AG04450 (cell line): Measurements from ENCODE around the gene FOXK2. TPM values are rescaled to one million over a fixed set of nuclear protein-coding genes. Genes with fewer than 3 reads are reported as not detected.

Experiments
- CTCF ChIA-PET: fragments of 300-600, 350-600 bp; formaldehyde crosslinking; extraction: SDS; loops from one replicate; lab custom pipeline; 2022; ENCODE audit warnings: antibody characterized with exemption, inconsistent platforms; lab: Charles Lee
- POLR2A ChIA-PET: fragments of 350-600 bp; formaldehyde crosslinking; extraction: SDS; loops from one replicate; lab custom pipeline; 2021; ENCODE audit warnings: antibody characterized with exemption, inconsistent platforms; lab: Yijun Ruan, JAX
- DNase-seq: peaks from one replicate; pipeline ENCODE4 v3.0.0-alpha.2; 2011; ENCODE audit warnings: low read depth, low spot score
- H3K27ac ChIP-seq: one replicate; pipeline ENCODE4 v1.5.1; 2012; ENCODE audit warnings: low read depth, low read length, control low read depth
- H3K27me3 ChIP-seq: one replicate; pipeline ENCODE4 v1.6.0; 2012; ENCODE audit warnings: low read length; ENCODE audit not compliant: control insufficient read depth, insufficient read depth
- H3K4me3 ChIP-seq: 2 replicates; pipeline ENCODE4 v1.5.1; 2011; ENCODE audit warnings: mild to moderate bottlenecking, low read depth, low read length, control low read depth
- H3K9me3 ChIP-seq: 2 replicates; pipeline ENCODE4 v1.5.1; 2012; ENCODE audit warnings: low read length; ENCODE audit not compliant: control insufficient read depth, insufficient read depth
- polyA plus RNA-seq: library from polyadenylated mRNA; depleted of rRNA; stranded (reverse); fragments of >200 nt; gene quantifications from 2 replicates; pipeline ENCODE4 v1.2.3, GENCODE V29; 2011
- TF ChIP-seq, protein P1 (sequence below): IDR thresholded peaks from 2 replicates; pipeline ENCODE4 v1.5.1; 2011; ENCODE audit warnings: low read depth, low read length, control low read depth, inconsistent platforms

Gene FOXK2
- polyA plus RNA-seq, 1 experiment = 21.7 TPM

DNA sequence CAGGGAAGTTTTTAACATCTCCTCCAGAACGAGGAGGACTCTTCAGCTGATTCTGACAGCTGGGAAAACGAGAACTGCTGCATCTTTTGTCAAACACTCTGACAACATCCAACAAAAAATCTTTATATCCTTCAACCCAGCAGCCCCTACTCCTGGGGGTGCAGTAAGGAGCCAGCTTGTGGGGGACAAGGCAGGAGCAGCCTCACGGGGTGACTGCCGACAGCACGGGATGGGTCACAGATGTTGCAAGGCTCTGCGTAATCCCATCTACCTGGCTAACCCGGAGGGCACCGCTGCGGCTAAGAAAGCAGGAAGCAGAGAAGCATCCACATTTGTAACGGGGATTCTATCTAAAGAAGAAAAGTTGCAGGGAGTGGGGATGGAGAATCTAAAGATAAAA is 100.1 kb downstream of the FOXK2 start:
- ChIA-PET CTCF (no interaction called here), POLR2A (no interaction called here)
- TF ChIP-seq, protein P1, sequence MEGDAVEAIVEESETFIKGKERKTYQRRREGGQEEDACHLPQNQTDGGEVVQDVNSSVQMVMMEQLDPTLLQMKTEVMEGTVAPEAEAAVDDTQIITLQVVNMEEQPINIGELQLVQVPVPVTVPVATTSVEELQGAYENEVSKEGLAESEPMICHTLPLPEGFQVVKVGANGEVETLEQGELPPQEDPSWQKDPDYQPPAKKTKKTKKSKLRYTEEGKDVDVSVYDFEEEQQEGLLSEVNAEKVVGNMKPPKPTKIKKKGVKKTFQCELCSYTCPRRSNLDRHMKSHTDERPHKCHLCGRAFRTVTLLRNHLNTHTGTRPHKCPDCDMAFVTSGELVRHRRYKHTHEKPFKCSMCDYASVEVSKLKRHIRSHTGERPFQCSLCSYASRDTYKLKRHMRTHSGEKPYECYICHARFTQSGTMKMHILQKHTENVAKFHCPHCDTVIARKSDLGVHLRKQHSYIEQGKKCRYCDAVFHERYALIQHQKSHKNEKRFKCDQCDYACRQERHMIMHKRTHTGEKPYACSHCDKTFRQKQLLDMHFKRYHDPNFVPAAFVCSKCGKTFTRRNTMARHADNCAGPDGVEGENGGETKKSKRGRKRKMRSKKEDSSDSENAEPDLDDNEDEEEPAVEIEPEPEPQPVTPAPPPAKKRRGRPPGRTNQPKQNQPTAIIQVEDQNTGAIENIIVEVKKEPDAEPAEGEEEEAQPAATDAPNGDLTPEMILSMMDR = no peak
- H3K27ac ChIP-seq = no peak overlapping the region
- DNase-seq = no peak
- no peaks in the 10 kb centered on the region; the same call in 1 of the 2 replicates for H3K9me3 ChIP-seq
- H3K4me3 ChIP-seq = no peak overlapping the region
- no peaks in the 10 kb centered on the region for H3K27me3 ChIP-seq

DNA sequence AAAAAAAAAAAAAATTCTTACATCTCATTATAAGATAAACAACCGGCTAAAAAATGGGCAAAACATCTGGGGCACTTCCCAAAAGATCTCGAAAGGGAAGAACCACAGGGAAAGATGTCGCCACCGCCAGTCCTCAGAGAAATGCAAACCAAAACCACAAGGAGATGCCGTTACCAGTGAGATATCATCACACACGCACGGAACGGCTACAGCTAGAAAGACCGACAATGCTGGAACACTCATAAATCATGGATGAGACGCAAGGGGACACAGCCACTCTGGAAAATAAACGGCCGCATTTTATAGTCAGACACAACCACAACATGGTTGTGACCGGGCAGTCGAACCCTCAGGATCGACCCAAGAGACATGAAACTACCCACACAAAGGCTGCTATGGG is 104.2 kb downstream of the FOXK2 start:
- DNase-seq = no peak
- ChIA-PET CTCF (no interaction called here), POLR2A (no interaction called here)
- TF ChIP-seq, protein P1 = no peak
- H3K4me3 ChIP-seq = no peak overlapping the region
- H3K27me3 ChIP-seq = no peaks in the 10 kb centered on the region
- H3K27ac ChIP-seq = no peak overlapping the region
- H3K9me3 ChIP-seq = no peaks in the 10 kb centered on the region

DNA sequence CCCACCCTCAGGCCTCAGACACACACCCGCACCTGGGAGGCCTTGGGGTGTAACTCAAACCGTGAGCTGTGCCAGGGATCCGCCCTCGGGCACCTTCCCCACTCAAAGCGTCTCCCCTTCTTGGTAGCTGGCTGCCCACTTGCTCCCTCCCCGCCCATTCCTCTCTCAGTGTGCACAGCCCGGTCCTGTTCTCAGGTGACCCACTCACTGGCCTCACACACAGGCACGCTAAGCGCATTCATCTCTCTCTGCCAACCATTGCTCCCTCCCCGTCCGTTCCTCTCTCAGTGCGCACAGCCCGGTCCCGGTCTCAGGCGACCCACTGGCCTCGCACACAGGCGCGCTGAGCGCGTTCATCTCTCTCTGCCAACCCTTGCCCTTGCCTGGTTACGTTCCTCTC is 107.9 kb downstream of the FOXK2 start:
- no peaks in the 10 kb centered on the region for H3K27me3 ChIP-seq
- ChIA-PET POLR2A (no interaction called here), CTCF (no interaction called here)
- DNase-seq = no peak
- no peaks in the 10 kb centered on the region for H3K9me3 ChIP-seq
- TF ChIP-seq, protein P1 = no peak
- no peak overlapping the region for H3K4me3 ChIP-seq
- no peak overlapping the region for H3K27ac ChIP-seq

DNA sequence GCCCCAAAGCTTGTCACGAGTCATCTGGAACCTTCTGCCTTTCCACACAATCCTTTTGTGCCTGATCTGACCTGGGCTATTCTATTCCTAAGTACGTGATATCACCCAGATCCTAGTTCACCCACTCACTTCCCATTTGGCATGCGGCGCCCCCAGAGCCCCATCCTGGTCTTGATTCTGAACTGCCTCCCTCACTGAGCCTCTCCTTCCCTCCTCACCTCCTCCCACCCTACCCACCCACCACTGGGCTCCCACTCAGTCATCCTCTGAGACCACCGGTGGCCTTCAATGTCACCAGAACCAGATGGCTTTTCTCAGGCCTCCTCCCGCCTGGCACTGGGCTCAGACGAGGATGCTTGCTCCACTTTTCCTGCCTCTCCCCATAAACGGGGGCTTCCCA is 110.2 kb downstream of the FOXK2 start:
- Histone ChIP-seq H3K27me3 (no peaks in the 10 kb centered on the region), H3K4me3 (no peak overlapping the region), H3K9me3 (no peaks in the 10 kb centered on the region), H3K27ac (no peak overlapping the region)
- no peak for DNase-seq
- TF ChIP-seq, protein P1 = no peak
- POLR2A ChIA-PET = no interaction called here
- CTCF ChIA-PET = interaction anchor here (0.5 to 1.0 kb wide), 2 partner anchors 26 to 147 kb away, joined by 3 to 8 read pairs; no protein-coding TSS in a partner anchor

DNA sequence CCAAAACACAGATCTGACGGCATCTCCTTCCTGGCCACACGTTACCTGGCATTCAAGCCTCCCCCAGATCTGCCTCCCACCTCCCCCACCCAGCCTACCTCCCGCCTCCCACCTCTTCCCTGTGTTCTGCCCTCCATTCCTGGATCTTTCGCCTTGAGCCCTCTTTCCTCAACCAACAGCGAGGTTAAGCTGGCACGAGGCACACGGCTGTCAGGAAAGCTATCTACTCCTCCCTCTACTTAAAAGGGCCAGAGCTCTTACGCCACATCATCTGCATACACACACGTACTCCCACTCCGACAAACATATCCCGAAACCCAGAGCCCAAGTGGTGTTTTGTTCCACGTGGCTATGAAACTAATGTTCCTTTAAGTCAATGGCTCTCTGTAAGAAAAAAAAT is 110.7 kb downstream of the FOXK2 start:
- ChIA-PET CTCF (no interaction called here), POLR2A (no interaction called here)
- no peak overlapping the region for H3K4me3 ChIP-seq
- no peaks in the 10 kb centered on the region for H3K9me3 ChIP-seq
- no peak overlapping the region for H3K27ac ChIP-seq
- DNase-seq = no peak
- TF ChIP-seq, protein P1 = no peak
- H3K27me3 ChIP-seq = no peaks in the 10 kb centered on the region
